GM12878 (cell line): ENCODE data around the gene DMD. TPM values are rescaled to one million over a fixed set of nuclear protein-coding genes. Genes with fewer than 3 reads are reported as not detected.

Source experiments
- BCL11A ChIP-seq: IDR thresholded peaks from 2 replicates; pipeline ENCODE4 v1.6.1; 2011; ENCODE audit warnings: low read depth, low read length
- BHLHE40 ChIP-seq, 2 experiments: fragments of 450-650 bp in 1 of 2; IDR thresholded peaks; 2 replicates each; pipeline ENCODE4 v1.6.1; 2011 to 2017; ENCODE audit warnings: low read depth in 2 of 2, borderline replicate concordance in 1 of 2, improper control_type of control experiment in 1 of 2, low read length in 1 of 2, mild to moderate bottlenecking in 1 of 2
- CEBPB ChIP-seq, 2 experiments: fragments of 150-350 bp in 1 of 2; IDR thresholded peaks; 2 replicates each; pipeline ENCODE4 v1.6.1; 2012 to 2014; ENCODE audit warnings: low read depth in 2 of 2, low read length in 2 of 2, borderline replicate concordance in 1 of 2, inconsistent platforms in 1 of 2
- ETV6 ChIP-seq, 2 experiments: fragments of 450-650 bp in 1 of 2; IDR thresholded peaks in 1 of 2; conservative IDR thresholded peaks in 1 of 2; 2 replicates each; pipeline ENCODE4 v1.6.1; 2014; ENCODE audit warnings: antibody characterized with exemption in 1 of 2, borderline replicate concordance in 1 of 2, low read depth in 1 of 2, mild to moderate bottlenecking in 1 of 2, moderate library complexity in 1 of 2
- JUND ChIP-seq: IDR thresholded peaks from 2 replicates; pipeline ENCODE4 v1.6.1; 2012; ENCODE audit warnings: low read depth, mild to moderate bottlenecking, low read length, improper control_type of control experiment, moderate library complexity
- MEF2B ChIP-seq: fragments of 450-650 bp; IDR thresholded peaks from 2 replicates; pipeline ENCODE4 v1.6.1; 2018; ENCODE audit warnings: mild to moderate bottlenecking, moderate library complexity; ENCODE audit not compliant: partially characterized antibody, poor library complexity, severe bottlenecking
- POLR2AphosphoS2 ChIP-seq: IDR thresholded peaks from 2 replicates; pipeline ENCODE4 v1.6.1; 2011; ENCODE audit warnings: low read depth, mild to moderate bottlenecking, low read length, improper control_type of control experiment, moderate library complexity
- RBBP5 ChIP-seq: fragments of 200-600 bp; sonication (generic); conservative IDR thresholded peaks from 2 replicates; pipeline ENCODE4 v1.6.1; 2016
- RELA ChIP-seq: fragments of 450-650 bp; IDR thresholded peaks from 2 replicates; pipeline ENCODE4 v1.8.0; 2014; ENCODE audit warnings: borderline replicate concordance; ENCODE audit not compliant: partially characterized antibody
- REST ChIP-seq: IDR thresholded peaks from 2 replicates; pipeline ENCODE4 v1.6.1; 2012; ENCODE audit warnings: mild to moderate bottlenecking, low read depth, low read length
- SIN3A ChIP-seq: IDR thresholded peaks from 2 replicates; pipeline ENCODE4 v1.6.1; 2012; ENCODE audit warnings: low read depth, low read length, improper control_type of control experiment
- SMC3 ChIP-seq: IDR thresholded peaks from 2 replicates; pipeline ENCODE4 v1.6.1; 2011; ENCODE audit warnings: low read length, improper control_type of control experiment, borderline replicate concordance
- SREBF1 ChIP-seq: IDR thresholded peaks from 2 replicates; pipeline ENCODE4 v1.6.1; 2012; ENCODE audit warnings: mild to moderate bottlenecking, low read length
- SRF ChIP-seq, 2 experiments: IDR thresholded peaks; 2 replicates each; pipeline ENCODE4 v1.6.1; 2011; ENCODE audit warnings: low read depth in 2 of 2, low read length in 2 of 2, mild to moderate bottlenecking in 1 of 2, moderate library complexity in 1 of 2
- YY1 ChIP-seq: IDR thresholded peaks from 2 replicates; pipeline ENCODE4 v1.6.1; 2011; ENCODE audit warnings: low read depth, mild to moderate bottlenecking, low read length
- ZBTB40 ChIP-seq: fragments of 450-650 bp; IDR thresholded peaks from 2 replicates; pipeline ENCODE4 v1.6.1; 2016; ENCODE audit warnings: mild to moderate bottlenecking, moderate library complexity, borderline replicate concordance
- ZNF274 ChIP-seq: IDR thresholded peaks from one replicate; pipeline ENCODE4 v1.8.0; 2011; ENCODE audit not compliant: insufficient read length, insufficient read depth
- ZNF687 ChIP-seq: fragments of 450-650 bp; IDR thresholded peaks from 2 replicates; pipeline ENCODE4 v1.6.1; 2017; ENCODE audit warnings: mild to moderate bottlenecking, moderate library complexity
- polyA plus RNA-seq, 11 experiments: library from polyadenylated mRNA; depleted of rRNA in 4 of 11; unstranded in 6 of 11; stranded (reverse) in 5 of 11; fragments of >200 nt; fragmentation: Nextera tagmentation in 4 of 11; fragmentation: Illumina TruSeq in 1 of 11; extraction: Ambion mirVana in 4 of 11; extraction: Trizol in 1 of 11; gene quantifications; 1 replicate in 1 of 11; 2 replicates in 10 of 11; pipeline versions ENCODE4 v1.2.1 to v1.2.3, GENCODE V29; 2011 to 2016; ENCODE audit warnings: inconsistent platforms in 2 of 11, missing spikeins in 2 of 11, low read depth in 1 of 11
- total RNA-seq, 4 experiments: library from RNA; depleted of rRNA in 3 of 4; stranded (reverse); fragments of >200 nt in 3 of 4; fragmentation: Illumina TruSeq in 1 of 4; extraction: Trizol in 1 of 4; gene quantifications; 2 replicates each; pipeline versions ENCODE4 v1.2.1 to v1.2.3, GENCODE V29; 2013 to 2021

DMD gene
- total and polyA plus RNA-seq, 10 of the 15 experiments (the other 5 are each of a cell fraction or from before 2014, with no cell fraction given): 1.4 to 24.3 (median 4.3) TPM

GRCh38 chrX:31099536-31100090, 2111.7 kb downstream of the DMD start (continued):
- TF ChIP-seq REST (no peak), MEF2B (peak; percentile 81), BCL11A (no peak; the same call in 1 of the 2 replicates), JUND (0 out of 2 replicates have a peak, but pooled peaks have one; percentile 39), ZNF687 (peak; percentile 78), SRF (IDR thresholded peaks at IDR 0.05; ENCODE audit: low read depth in 2 of 2, low read length in 2 of 2) (no peak), ZBTB40 (no peak), CEBPB (IDR thresholded peaks at IDR 0.05; ENCODE audit: borderline replicate concordance in 1 of 2, low read depth in 2 of 2, low read length in 2 of 2) (no peak), ZNF274 (no peak), RELA (peak; percentile 76), POLR2AphosphoS2 (no peak), BHLHE40 (IDR thresholded peaks at IDR 0.05; ENCODE audit: borderline replicate concordance in 1 of 2, low read depth in 2 of 2, low read length in 1 of 2) (peak; percentile 12 to 63; a peak in 3 of 4 replicates), YY1 (no peak), ETV6 (conservative IDR thresholded peaks at IDR 0.05 in 1 of 2, IDR thresholded peaks at IDR 0.05 in 1 of 2; ENCODE audit: borderline replicate concordance in 1 of 2, low read depth in 1 of 2) (no peak; a peak in 1 of 4 replicates), RBBP5 (no peak), SREBF1 (no peak), SIN3A (no peak), SMC3 (no peak; the same call in 1 of the 2 replicates)
